GM19238 (cell line): ENCODE results near the gene NKD2.

Experiments
- DNase-seq: peaks from one replicate; pipeline ENCODE4 v3.0.0; 2011; ENCODE audit warnings: low spot score; ENCODE audit not compliant: insufficient read length

Gene NKD2

DNA sequence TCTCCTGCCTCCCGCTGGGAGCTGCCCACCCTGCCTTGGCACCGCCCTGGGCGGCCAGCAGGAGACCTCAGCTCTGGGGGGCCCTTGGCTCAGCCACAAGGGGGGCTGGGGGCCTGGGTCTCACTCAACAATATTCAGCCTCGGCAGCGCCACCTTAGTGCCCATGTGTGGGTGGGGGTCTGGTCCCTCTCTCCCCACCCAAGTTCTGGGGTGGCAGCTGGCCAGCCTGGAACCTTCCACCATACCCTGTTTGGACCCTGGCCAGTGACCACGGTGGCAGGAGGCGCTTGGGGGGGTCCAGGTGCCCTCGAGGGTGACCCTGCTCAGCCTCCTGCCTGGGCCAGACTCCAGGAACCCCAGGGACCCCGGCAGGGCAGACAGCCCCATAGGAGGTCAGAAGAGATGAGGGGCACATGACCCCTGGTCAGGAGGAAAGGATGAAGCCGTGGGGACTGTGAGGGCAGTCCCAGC lies 22.2 kb downstream of the NKD2 start:
- DNase-seq: no peak

DNA sequence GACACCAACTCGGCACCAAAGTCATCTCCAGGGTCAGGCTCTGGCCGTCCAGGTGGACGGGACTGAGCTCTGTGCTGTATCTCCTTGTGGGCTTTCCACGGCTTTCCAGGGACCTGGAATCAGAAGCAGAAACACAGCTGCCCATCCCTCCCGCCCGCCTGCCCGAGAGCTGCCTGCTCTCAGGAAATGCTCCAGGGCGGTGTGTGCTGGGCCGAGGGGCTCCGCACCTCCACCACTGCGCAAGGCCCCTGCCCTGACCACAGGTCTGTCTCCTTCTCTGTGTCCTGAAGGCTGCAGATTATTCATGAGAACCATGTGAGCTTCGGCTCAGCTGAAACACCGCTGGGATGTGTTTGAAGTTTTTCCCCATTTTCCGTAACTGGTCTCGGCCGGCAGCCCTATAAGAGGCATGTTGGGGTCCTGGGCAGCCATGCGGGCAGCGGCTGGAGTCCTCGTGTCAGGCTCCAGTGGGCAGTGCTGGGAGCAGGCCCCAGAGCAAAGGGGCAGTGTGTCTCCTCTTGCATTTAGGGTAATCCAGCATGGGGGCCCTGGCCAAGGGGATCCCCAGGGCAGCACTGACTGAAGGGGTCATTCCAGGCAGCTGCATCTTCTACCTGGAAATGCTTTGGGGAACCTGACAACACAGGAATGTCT lies 22.8 kb downstream of the NKD2 start:
- DNase-seq: no peak

- no peak for DNase-seq
Measured at GRCh38 chr5:1032011-1032410, 23.4 kb downstream of the NKD2 start.

DNA sequence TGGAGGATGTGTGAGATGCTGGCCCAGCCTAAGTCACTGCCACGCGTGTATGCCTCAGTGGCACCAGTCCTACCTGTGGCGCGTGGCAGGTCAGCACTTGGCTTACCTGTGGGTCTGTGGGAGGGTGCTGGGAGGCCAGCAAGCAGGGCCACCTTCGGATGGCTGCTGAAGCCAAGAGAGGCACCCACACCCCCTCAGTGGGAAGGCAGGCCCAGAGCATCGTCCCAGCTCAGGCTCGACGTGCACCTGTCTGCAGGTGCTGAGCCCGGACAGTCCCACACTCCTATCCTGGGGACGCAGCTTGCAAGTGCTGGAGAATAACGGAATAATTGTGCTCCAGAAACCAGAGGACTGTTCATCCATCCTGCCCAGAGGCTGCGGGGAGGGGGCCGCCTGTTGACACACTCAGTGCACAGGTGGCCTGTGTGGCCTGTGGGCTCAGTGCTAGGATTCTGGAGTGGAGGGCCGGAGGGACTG lies 24.0 kb downstream of the NKD2 start:
- DNase-seq: no peak

- no peak for DNase-seq
Measured at GRCh38 chr5:1033178-1033577, 24.6 kb downstream of the NKD2 start.

DNA sequence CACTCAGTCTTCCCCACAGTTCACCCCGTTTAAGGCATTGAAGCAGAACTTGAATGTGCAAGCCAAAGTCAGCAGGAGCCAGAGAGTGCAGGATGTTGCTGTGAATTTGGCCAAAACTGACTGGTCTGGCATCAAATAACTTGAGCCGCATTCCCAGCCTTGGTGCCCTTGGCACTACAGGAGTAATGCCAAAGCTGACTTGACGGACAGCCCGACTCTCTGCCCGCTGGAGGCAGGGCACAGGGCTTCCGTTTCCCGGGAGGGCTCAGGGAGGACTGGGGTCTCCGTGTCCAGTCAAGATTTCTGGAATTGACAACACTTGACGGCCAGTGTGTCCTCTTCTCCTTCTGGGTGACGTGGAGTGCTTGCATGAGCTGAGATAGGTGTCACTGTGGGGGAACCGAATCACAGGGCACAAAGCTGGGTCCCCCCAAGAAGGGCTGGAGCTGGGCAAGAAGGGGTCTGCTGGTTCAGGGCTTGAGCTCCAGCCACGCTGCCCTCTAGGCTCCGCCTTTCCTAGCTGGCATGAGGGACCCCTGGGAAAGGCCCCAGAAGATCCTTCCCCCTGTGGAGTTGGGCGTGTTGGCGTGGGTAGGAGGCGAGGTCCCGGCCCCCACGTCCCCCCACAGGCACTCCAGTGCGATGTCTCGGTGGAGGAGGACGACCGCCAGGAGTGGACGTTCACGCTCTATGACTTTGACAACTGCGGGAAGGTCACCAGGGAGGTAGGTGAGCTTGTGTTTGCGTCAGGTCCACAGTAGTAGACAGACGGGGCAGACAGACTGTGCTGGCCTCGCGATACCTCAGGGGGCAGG lies 25.2 kb downstream of the NKD2 start:
- DNase-seq: no peak

- DNase-seq: no peak
Measured at GRCh38 chr5:1034421-1034905, 25.9 kb downstream of the NKD2 start.

GRCh38 chr5:1034986-1035385 lies 26.4 kb downstream of the NKD2 start:
- DNase-seq: no peak

GRCh38 chr5:1035421-1036405 lies 27.1 kb downstream of the NKD2 start:
- DNase-seq: no peak

DNA sequence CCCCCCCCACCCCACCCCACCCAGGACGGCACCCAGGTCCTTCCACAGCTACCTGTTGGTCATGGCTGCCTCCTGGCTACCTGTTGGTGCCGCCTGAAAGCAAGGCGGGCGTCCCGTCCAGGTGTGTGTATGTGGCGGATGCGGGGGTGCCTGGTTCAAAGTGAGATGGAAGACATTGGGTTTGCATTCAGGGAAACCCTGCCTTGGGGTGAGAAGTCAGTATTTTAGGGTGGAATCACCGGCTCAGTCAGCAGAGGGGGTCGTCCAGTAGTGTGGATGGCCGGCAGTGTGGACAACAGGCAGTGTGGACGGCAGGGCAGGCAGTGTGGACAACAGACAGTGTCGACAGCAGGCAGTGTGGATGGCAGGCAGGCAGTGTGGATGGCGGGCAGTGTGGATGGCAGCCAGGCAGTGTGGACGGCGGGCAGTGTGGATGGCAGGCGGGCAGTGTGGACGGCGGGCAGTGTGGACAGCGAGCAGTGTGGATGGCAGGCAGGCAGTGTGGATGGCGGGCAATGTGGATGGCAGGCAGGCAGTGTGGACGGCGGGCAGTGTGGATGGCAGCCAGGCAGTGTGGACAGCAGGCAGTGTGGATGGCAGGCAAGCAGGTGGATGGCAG lies 28.0 kb downstream of the NKD2 start:
- no peak for DNase-seq

GRCh38 chr5:1037123-1037670 lies 28.6 kb downstream of the NKD2 start:
- DNase-seq: no peak

- DNase-seq: no peak
Measured at GRCh38 chr5:1037671-1038416, 29.2 kb downstream of the NKD2 start.

DNA sequence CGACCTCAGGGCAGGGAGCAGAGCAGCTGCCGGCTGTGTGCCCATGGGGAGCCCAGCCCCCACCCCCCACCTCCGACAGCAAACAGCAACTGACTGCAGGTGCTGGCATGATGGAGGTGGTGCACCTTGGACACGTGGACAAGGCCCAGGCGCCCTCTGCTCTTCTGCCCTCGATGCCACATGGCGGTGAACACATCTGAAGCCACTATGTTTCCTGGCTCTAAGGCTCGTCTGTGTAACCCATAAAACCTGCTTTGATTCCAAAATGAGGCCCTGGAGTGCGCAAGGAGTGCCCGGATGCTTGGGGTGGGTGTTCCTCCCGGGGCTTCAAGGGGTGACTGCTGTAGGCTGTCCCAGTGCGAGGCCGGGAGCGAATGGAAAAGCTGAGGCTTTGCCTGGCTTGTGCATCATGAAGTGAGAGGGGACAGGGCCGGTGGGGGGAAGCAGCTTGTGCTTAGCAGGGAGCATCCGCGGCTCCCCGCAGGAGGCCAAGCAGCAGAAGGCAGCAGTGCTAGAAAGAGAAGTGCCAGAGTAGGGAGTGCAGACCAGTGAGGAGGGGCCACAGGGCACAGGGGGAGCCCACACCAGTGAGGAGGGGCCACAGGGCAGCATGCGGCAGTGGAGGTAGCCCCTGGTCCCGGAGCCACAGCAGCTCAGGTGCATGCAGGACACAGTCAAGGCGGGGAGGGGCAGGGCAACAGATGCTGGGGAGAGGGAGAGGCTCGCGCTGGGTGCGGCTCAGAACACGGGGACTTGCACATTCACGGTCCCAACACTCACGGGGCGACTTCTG lies 30.0 kb downstream of the NKD2 start:
- DNase-seq: no peak

DNA sequence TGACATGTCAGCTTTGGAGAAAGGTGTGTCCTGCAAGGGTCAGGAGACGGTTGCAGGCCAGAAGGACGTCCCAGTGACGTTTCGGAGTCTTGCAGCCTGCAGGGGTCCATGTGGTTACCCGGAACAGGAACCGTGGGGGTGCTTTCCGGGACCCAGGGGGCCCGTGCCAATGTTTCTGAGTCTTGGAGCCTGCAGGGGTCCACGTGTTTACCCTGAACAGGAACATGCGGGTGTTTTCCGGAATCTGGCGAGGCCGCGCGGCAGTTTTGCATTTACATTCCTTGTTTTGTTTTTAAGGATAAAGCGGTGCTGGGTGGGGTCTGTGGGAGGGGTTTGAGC lies 30.6 kb downstream of the NKD2 start:
- no peak for DNase-seq

- DNase-seq: no peak
Measured at GRCh38 chr5:1039706-1040260, 31.2 kb downstream of the NKD2 start.

- no peak for DNase-seq
Measured at GRCh38 chr5:1040571-1040970, 32.0 kb downstream of the NKD2 start.

DNA sequence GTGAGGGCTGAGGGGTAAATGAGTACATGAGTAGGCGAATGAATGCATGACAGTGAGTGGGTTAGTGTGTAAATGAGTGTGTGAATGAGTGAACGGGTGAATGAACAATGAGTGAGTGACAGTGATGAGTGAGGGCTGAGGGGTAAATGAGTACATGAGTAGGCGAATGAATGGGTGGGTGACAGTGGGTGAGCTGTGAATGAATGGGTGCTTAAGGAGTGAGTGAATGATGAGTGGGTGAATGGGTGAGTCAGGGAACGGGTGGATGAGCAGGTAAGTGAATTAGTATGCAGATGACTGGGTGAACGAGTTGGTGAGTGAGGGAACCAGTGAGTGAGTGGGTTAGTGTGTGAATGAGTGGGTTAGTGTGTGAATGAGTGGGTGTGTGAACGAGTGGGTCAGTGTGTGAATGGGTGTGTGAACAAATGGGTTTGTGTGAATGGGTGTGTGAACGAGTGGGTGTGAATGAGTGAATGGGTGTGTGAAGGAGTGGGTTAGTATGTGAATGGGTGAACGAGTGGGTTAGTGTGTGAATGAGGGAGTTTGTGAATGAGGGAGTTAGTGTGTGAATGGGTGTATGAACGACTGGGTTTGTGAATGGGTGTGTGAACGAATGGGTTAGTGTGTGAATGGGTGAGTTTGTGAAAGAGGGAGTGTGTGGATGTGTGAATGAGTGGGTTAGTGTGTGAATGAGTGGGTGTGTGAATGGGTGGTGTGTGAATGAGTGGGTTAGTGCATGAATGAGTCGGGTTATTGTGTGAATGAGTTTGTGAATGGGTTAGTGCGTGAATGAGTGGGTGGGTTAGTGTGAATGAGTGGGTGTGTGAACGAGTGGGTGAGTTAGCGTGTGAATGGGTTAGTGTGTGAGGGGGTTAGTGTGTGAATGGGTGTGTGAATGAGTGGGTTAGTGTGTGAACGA lies 32.9 kb downstream of the NKD2 start:
- DNase-seq: no peak

GRCh38 chr5:1042626-1043025 lies 34.0 kb downstream of the NKD2 start:
- no peak for DNase-seq
